H9 (cell line): ENCODE measurements around the gene TTC32. TPM values are rescaled to one million over a fixed set of nuclear protein-coding genes. Genes with fewer than 3 reads are reported as not detected.

Source experiments
- DNase-seq: peaks from one replicate; pipeline ENCODE4 v3.0.0-alpha.2; 2017
- H2AFZ ChIP-seq: one replicate; pipeline ENCODE4 v1.6.1; 2013; ENCODE audit warnings: mild to moderate bottlenecking, low read length, control low read depth, moderate library complexity
- H2AK5ac ChIP-seq: 2 replicates; pipeline ENCODE4 v1.6.1; 2013; ENCODE audit warnings: low read length, control low read depth, mixed read lengths; ENCODE audit not compliant: insufficient read length
- H2BK120ac ChIP-seq: one replicate; pipeline ENCODE4 v1.6.1; 2013; ENCODE audit warnings: low read depth, mild to moderate bottlenecking, low read length, control low read depth, inconsistent platforms; ENCODE audit not compliant: poor library complexity, severe bottlenecking
- H2BK12ac ChIP-seq: 2 replicates; pipeline ENCODE4 v1.6.1; 2013; ENCODE audit warnings: low read length, control low read depth, mixed read lengths, low read depth; ENCODE audit not compliant: insufficient read length
- H2BK15ac ChIP-seq: 2 replicates; pipeline ENCODE4 v1.6.1; 2013; ENCODE audit warnings: low read depth, low read length, control low read depth
- H2BK20ac ChIP-seq: one replicate; pipeline ENCODE4 v1.6.1; 2013; ENCODE audit warnings: low read depth, mild to moderate bottlenecking, low read length, control low read depth, inconsistent platforms; ENCODE audit not compliant: poor library complexity, severe bottlenecking
- H2BK5ac ChIP-seq: 2 replicates; pipeline ENCODE4 v1.6.1; 2013; ENCODE audit warnings: low read length, control low read depth, mixed read lengths; ENCODE audit not compliant: insufficient read length
- H3K14ac ChIP-seq: 2 replicates; pipeline ENCODE4 v1.6.1; 2013; ENCODE audit warnings: low read length, control low read depth; ENCODE audit not compliant: insufficient read depth
- H3K18ac ChIP-seq: 2 replicates; pipeline ENCODE4 v1.6.1; 2013; ENCODE audit warnings: low read depth, mild to moderate bottlenecking, mixed read lengths, low read length, control low read depth; ENCODE audit not compliant: insufficient read length
- H3K23ac ChIP-seq: 2 replicates; pipeline ENCODE4 v1.6.1; 2013; ENCODE audit warnings: low read length, control low read depth, mixed read lengths, low read depth; ENCODE audit not compliant: insufficient read length
- H3K23me2 ChIP-seq: 2 replicates; pipeline ENCODE4 v1.6.1; 2013; ENCODE audit warnings: low read depth, mild to moderate bottlenecking, mixed read lengths, low read length, control low read depth; ENCODE audit not compliant: insufficient read length, poor library complexity, severe bottlenecking
- H3K27ac ChIP-seq: 2 replicates; pipeline ENCODE4 v1.5.1; 2013; ENCODE audit warnings: low read length, control low read depth, mixed read lengths, low read depth; ENCODE audit not compliant: insufficient read length
- H3K27me3 ChIP-seq: 2 replicates; pipeline ENCODE4 v1.6.1; 2013; ENCODE audit warnings: low read length, control low read depth, inconsistent platforms; ENCODE audit not compliant: insufficient read depth
- H3K4ac ChIP-seq: 2 replicates; pipeline ENCODE4 v1.6.1; 2013; ENCODE audit warnings: low read depth, mild to moderate bottlenecking, control low read depth, inconsistent platforms, low read length, moderate library complexity
- H3K4me1 ChIP-seq: 2 replicates; pipeline ENCODE4 v1.6.1; 2013; ENCODE audit warnings: low read length, control low read depth, inconsistent platforms; ENCODE audit not compliant: insufficient read depth
- H3K4me2 ChIP-seq: 2 replicates; pipeline ENCODE4 v1.6.1; 2013; ENCODE audit warnings: low read length, control low read depth, mixed read lengths; ENCODE audit not compliant: insufficient read length, insufficient read depth
- H3K56ac ChIP-seq: 2 replicates; pipeline ENCODE4 v1.6.1; 2013; ENCODE audit warnings: low read depth, mild to moderate bottlenecking, mixed read lengths, low read length, control low read depth; ENCODE audit not compliant: insufficient read length
- H3K79me1 ChIP-seq: 2 replicates; pipeline ENCODE4 v1.6.1; 2013; ENCODE audit warnings: low read depth, mild to moderate bottlenecking, moderate library complexity, low read length, control low read depth, inconsistent platforms; ENCODE audit not compliant: insufficient read depth, poor library complexity, severe bottlenecking
- H3K79me2 ChIP-seq: 2 replicates; pipeline ENCODE4 v1.6.1; 2013; ENCODE audit warnings: low read length, control low read depth, inconsistent platforms; ENCODE audit not compliant: insufficient read depth
- H3K9ac ChIP-seq: 2 replicates; pipeline ENCODE4 v1.6.1; 2013; ENCODE audit warnings: low read length, control low read depth, mixed read lengths; ENCODE audit not compliant: insufficient read length; ENCODE audit errors: extremely low read depth
- H3K9me3 ChIP-seq: one replicate; pipeline ENCODE4 v1.6.1; 2013; ENCODE audit warnings: low read depth, low read length, inconsistent platforms; ENCODE audit not compliant: control insufficient read depth
- H3T11ph ChIP-seq: one replicate; pipeline ENCODE4 v1.6.1; 2013; ENCODE audit warnings: mild to moderate bottlenecking, low read length, control low read depth, inconsistent platforms
- H4K20me1 ChIP-seq: one replicate; pipeline ENCODE4 v1.6.1; 2013; ENCODE audit not compliant: control insufficient read depth, insufficient read length, insufficient read depth
- H4K5ac ChIP-seq: 2 replicates; pipeline ENCODE4 v1.6.1; 2013; ENCODE audit warnings: low read depth, mild to moderate bottlenecking, mixed read lengths, low read length, control low read depth; ENCODE audit not compliant: insufficient read length
- H4K8ac ChIP-seq: replicated peaks from 2 replicates; pipeline ENCODE4 v1.6.1; 2013; ENCODE audit warnings: low read length, control low read depth, mixed read lengths, low read depth; ENCODE audit not compliant: insufficient read length
- H4K91ac ChIP-seq: 2 replicates; pipeline ENCODE4 v1.6.1; 2013; ENCODE audit warnings: low read depth, mild to moderate bottlenecking, moderate library complexity, mixed read lengths, low read length, control low read depth; ENCODE audit not compliant: insufficient read length
- H3K27ac Mint-ChIP-seq, 3 experiments: 2 replicates in 2 of 3; 3 replicates in 1 of 3; pipeline ENCODE4 v1.8.0; 2020 to 2021; ENCODE audit warnings: mixed read lengths in 3 of 3, mild to moderate bottlenecking in 1 of 3, moderate library complexity in 1 of 3
- H3K27me3 Mint-ChIP-seq: 2 replicates; pipeline ENCODE4 v1.8.0; 2021; ENCODE audit warnings: low read depth, mild to moderate bottlenecking, moderate library complexity, mixed read lengths
- H3K36me3 Mint-ChIP-seq, 3 experiments: 2 replicates in 2 of 3; 3 replicates in 1 of 3; pipeline ENCODE4 v1.8.0; 2020 to 2021; ENCODE audit warnings: low read depth in 3 of 3, mixed read lengths in 3 of 3; ENCODE audit not compliant: insufficient read depth in 1 of 3
- H3K4me1 Mint-ChIP-seq, 2 experiments: 2 replicates each; pipeline ENCODE4 v1.8.0; 2020; ENCODE audit warnings: mixed read lengths in 2 of 2
- H3K4me3 Mint-ChIP-seq, 2 experiments: 2 replicates in 1 of 2; 3 replicates in 1 of 2; pipeline ENCODE4 v1.8.0; 2020 to 2021; ENCODE audit warnings: mild to moderate bottlenecking in 2 of 2, mixed read lengths in 2 of 2, moderate library complexity in 1 of 2
- H3K9me3 Mint-ChIP-seq, 2 experiments: 2 replicates in 1 of 2; 3 replicates in 1 of 2; pipeline ENCODE4 v1.8.0; 2020; ENCODE audit warnings: mild to moderate bottlenecking in 2 of 2, mixed read lengths in 2 of 2, moderate library complexity in 1 of 2
- CTCF ChIP-seq: fragments of 200-600 bp; sonication (generic); conservative IDR thresholded peaks from 3 replicates; pipeline ENCODE4 v1.8.0; 2021; ENCODE audit warnings: antibody characterized with exemption, mild to moderate bottlenecking
- WGBS: extraction: QIAGEN DNeasy Blood & Tissue Kit; methylation state at CpG from one replicate; pipeline ENCODE4 v1.1.7; 2013; ENCODE audit warnings: missing lambda C conversion rate, low lambda C conversion rate, mixed read lengths; ENCODE audit not compliant: insufficient read length; ENCODE audit errors: extremely low coverage; 5-methylcytosine and 5-hydroxymethylcytosine counted together
- total RNA-seq: library from RNA; stranded (reverse); gene quantifications from 2 replicates; pipeline ENCODE4 v1.2.1, GENCODE V29; 2021

The TTC32 gene
- total RNA-seq, 1 experiment from 2014 or later: 8.9 TPM

- Mint-ChIP-seq H3K4me1 (peaks cover 4 to 12% of the 10 kb centered on the region in 2 experiments), H3K27me3 (peaks cover 46% of the 10 kb centered on the region), H3K4me3 (no peak overlapping the region), H3K9me3 (no peaks in the 10 kb centered on the region), H3K36me3 (no peaks in the 10 kb centered on the region; a peak in 1 of 7 replicates), H3K27ac (no peak overlapping the region)
- no peak overlapping the region for H2AK5ac ChIP-seq
- H3K79me2 ChIP-seq: no peaks in the 10 kb centered on the region
- no peak overlapping the region for H2BK120ac ChIP-seq
- no peak overlapping the region for H3K4ac ChIP-seq
- H3K79me1 ChIP-seq: no peaks in the 10 kb centered on the region
- H3K4me1 ChIP-seq: no peaks in the 10 kb centered on the region
- no peak overlapping the region for H3K23ac ChIP-seq
- H2BK5ac ChIP-seq: no peak overlapping the region
- no CpG with 5 or more reads among the region's 4 CpGs for WGBS
- H3K18ac ChIP-seq: no peak overlapping the region
- H3K9me3 ChIP-seq: no peaks in the 10 kb centered on the region
- no peak overlapping the region for H2AFZ ChIP-seq
- no peak overlapping the region for H4K5ac ChIP-seq
- TF ChIP-seq CTCF: no peak
- no peak overlapping the region for H3K4me2 ChIP-seq
- H3K56ac ChIP-seq: no peak overlapping the region
- no peak overlapping the region for H4K8ac ChIP-seq
- H2BK12ac ChIP-seq: no peak overlapping the region
- H2BK15ac ChIP-seq: no peak overlapping the region
- H3K9ac ChIP-seq: no peak overlapping the region
- no peak overlapping the region for H3K14ac ChIP-seq
- no peaks in the 10 kb centered on the region for H4K20me1 ChIP-seq
- H3K27me3 ChIP-seq: peaks cover 5% of the 10 kb centered on the region; the same call in 1 of the 2 replicates
- H4K91ac ChIP-seq: no peak overlapping the region
- DNase-seq: no peak
- H2BK20ac ChIP-seq: no peak overlapping the region
- H3K27ac ChIP-seq: no peak overlapping the region
- H3K23me2 ChIP-seq: peaks cover 8% of the 10 kb centered on the region
- H3T11ph ChIP-seq: no peak overlapping the region
Measured at GRCh38 chr2:19870792-19871191, 31.0 kb downstream of the TTC32 start.
